Heart left ventricle (tissue), 13 donors: ENCODE results near the gene CXorf49B.
"Not testable (repeated sequence)": the region's sequence is repeated elsewhere in the genome, so short reads cannot be mapped to it uniquely, and the experiment has no call there.

Experiments
- CTCF ChIP-seq, 12 donors: fragments of 200-600 bp; sonication (generic) in 4 of 12; IDR thresholded peaks; one replicate each; pipeline versions ENCODE4 v1.5.0 to v1.8.0; 2018 to 2022; ENCODE audit warnings: antibody characterized with exemption in 12 of 12, mild to moderate bottlenecking in 5 of 12
- POLR2A ChIP-seq, 2 donors: fragments of 450-650 bp; IDR thresholded peaks; one replicate each; pipeline ENCODE4 v1.6.1; 2017; ENCODE audit warnings: antibody characterized with exemption in 2 of 2, mild to moderate bottlenecking in 2 of 2, moderate library complexity in 2 of 2
- donor health status: ischemic (EF 13 %, LVEDD 7.1; RV severe dilation, severe dysfunction).
- donor health status: DM: no; HTN: yes; CAD: no.
- donor health status: DM: no; HTN: no; CAD: no.
- donor health status: ischemic (EF 25% LVEDD 6.9; RV normal size, moderate dysfunction).
- donor health status: ischemic (EF 25% LVEDD 5.7; RV mildly dilated, moderate dysfunction).
- donor health status: ischemic (EF 35%, LVEDD 5.7; RV mildly dilated, moderate dysfunction).
- donor health status: nonischemic (EF 11% LVEDD 7.7; RV severe dilation, severe dysfunction).
- donor health status: DM: yes; HTN: yes; CAD: no.
- donor health status: PGD.
- donor health status: ischemic (EF 29% LVEDD 5.4; RV normal size, mild dysfunction).
- donor health status: nonischemic (EF 23%, LVEDD 6.1; RV moderate dilation, normal function).

- not testable (repeated sequence) for TF ChIP-seq CTCF, POLR2A (IDR thresholded peaks at IDR 0.05)
Measured at GRCh38 chrX:71715551-71715950, 47.6 kb upstream of the CXorf49B start.
